Gastrocnemius medialis (tissue), 4 donors: ENCODE data around the gene HAPSTR1.

Experiments
- CTCF ChIP-seq, 5 experiments: fragments of 450-650 bp in 3 of 5; fragments of 200-600 bp in 2 of 5; sonication (generic) in 2 of 5; IDR thresholded peaks in 4 of 5; conservative IDR thresholded peaks in 1 of 5; 1 replicate in 4 of 5; 2 replicates in 1 of 5; pipeline ENCODE4 v1.5.1; 2016 to 2019; ENCODE audit warnings: antibody characterized with exemption in 5 of 5, mild to moderate bottlenecking in 3 of 5, moderate library complexity in 3 of 5
- POLR2A ChIP-seq, 2 donors: fragments of 450-650 bp; IDR thresholded peaks; one replicate each; pipeline ENCODE4 v1.6.1; 2017; ENCODE audit warnings: antibody characterized with exemption in 2 of 2, mild to moderate bottlenecking in 2 of 2, moderate library complexity in 2 of 2

DNA sequence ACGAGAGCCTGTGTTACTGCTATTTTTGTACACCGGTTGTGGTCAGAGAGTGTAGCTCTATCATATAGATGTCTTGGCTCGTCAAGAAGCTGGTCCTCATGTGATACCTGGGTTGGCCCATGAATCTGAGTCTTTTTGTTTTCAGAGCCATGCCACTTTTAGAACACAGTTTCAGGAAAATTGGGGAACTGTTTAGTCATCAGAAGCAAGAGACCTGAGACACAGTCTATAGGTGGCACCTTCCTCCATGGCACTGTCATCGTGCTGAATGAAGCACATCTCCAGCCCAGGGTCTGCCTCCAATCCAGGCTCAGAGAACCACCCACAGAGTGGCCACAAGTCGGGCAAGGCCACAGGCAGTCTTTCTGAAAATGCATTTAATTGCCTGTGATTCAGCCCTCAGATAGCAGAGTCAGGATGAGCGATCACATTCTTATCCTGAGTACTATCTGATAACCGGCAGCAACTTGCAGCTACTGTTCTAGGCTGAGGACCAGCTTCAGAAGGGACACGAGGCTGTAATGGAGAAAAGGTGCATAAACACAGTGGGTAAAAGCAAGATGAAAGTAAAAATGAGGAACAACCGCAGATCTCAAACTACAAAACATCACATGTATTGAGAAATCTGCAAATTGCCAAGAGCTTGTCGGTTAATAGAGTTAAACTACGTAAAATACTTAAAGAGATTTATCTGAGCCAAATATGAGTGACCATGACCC, 14.2 kb upstream of the HAPSTR1 start:
- TF ChIP-seq CTCF (IDR thresholded peaks at IDR 0.05 in 4 of 5, conservative IDR thresholded peaks at IDR 0.05 in 1 of 5) (no peak), POLR2A (IDR thresholded peaks at IDR 0.05) (no peak)
